NCI-H2029 treated with DMSO at 0.1 percent for 48 hours (cell line): ENCODE measurements around the gene YRDC.
A peak's percentile ranks its signal among the peaks of the same experiment; 100 is the strongest.

Source experiments
- DNase-seq: peaks from one replicate; lab custom pipeline; 2025; lab: John Stamatoyannopoulos, UW

Gene YRDC

GRCh38 chr1:37765916-37766664 lies 41.9 kb downstream of the YRDC start:
- DNase-seq, result no peak

- DNase-seq, result peak; percentile 44
Observed at GRCh38 chr1:37764888-37765441, 43.0 kb downstream of the YRDC start, which contains the start of gene EPHA10. TSS of gene EPHA10 (minus strand) at chr1:37765120. CDS start at chr1:37765066, 54 bp downstream.

- no peak for DNase-seq
Observed at GRCh38 chr1:37764414-37764825, 43.6 kb downstream of the YRDC start.

GRCh38 chr1:37763791-37764413 lies 44.1 kb downstream of the YRDC start:
- no peak for DNase-seq

GRCh38 chr1:37762516-37762915 lies 45.5 kb downstream of the YRDC start:
- no peak for DNase-seq

GRCh38 chr1:37761416-37762095 lies 46.5 kb downstream of the YRDC start:
- no peak for DNase-seq

GRCh38 chr1:37759451-37759850 lies 48.6 kb downstream of the YRDC start:
- DNase-seq, result no peak

- DNase-seq, result no peak
Observed at GRCh38 chr1:37755951-37756560, 52.0 kb downstream of the YRDC start.

- no peak for DNase-seq
Observed at GRCh38 chr1:37755290-37755689, 52.7 kb downstream of the YRDC start.

- no peak for DNase-seq
Observed at GRCh38 chr1:37753473-37754321, 54.3 kb downstream of the YRDC start.
